Vagina (tissue), 2 donors: Measurements from ENCODE around the gene NRSN1. TPM values are rescaled to one million over a fixed set of nuclear protein-coding genes. Genes with fewer than 3 reads are reported as not detected.

Experiments
- DNase-seq, 2 donors: peaks; one replicate each; pipeline ENCODE4 v3.0.0-alpha.2; 2017; ENCODE audit errors: extremely low spot score in 2 of 2
- H3K27ac ChIP-seq: fragments of 200-600 bp; sonication (generic); one replicate; pipeline ENCODE4 v1.5.1; 2019
- H3K27me3 ChIP-seq: fragments of 200-600 bp; sonication (generic); one replicate; pipeline ENCODE4 v1.5.1; 2019
- H3K36me3 ChIP-seq, 2 donors: fragments of 200-600 bp; sonication (generic); one replicate each; pipeline ENCODE4 v1.5.1; 2017 to 2019
- H3K4me1 ChIP-seq: fragments of 200-600 bp; sonication (generic); one replicate; pipeline ENCODE4 v1.5.1; 2019
- H3K4me3 ChIP-seq, 2 donors: fragments of 200-600 bp; sonication (generic); 1 replicate in 1 of 2; 2 replicates in 1 of 2; pipeline ENCODE4 v1.5.1; 2016 to 2019
- H3K9me3 ChIP-seq: fragments of 200-600 bp; sonication (generic); one replicate; pipeline ENCODE4 v1.5.1; 2019
- POLR2A ChIP-seq, 2 donors: fragments of 450-650 bp; IDR thresholded peaks; one replicate each; pipeline ENCODE4 v1.6.1; 2017; ENCODE audit warnings: antibody characterized with exemption in 2 of 2, mild to moderate bottlenecking in 2 of 2, moderate library complexity in 2 of 2
- POLR2AphosphoS5 ChIP-seq, 2 donors: sonication (generic); formaldehyde crosslinking; IDR thresholded peaks; one replicate each; pipeline ENCODE4 v1.9.0; 2017; ENCODE audit warnings: antibody characterized with exemption in 2 of 2, mild to moderate bottlenecking in 2 of 2, low read depth in 1 of 2; ENCODE audit not compliant: insufficient read depth in 1 of 2
- intact Hi-C: fragments of 100-400 bp; cut with DNase I; formaldehyde crosslinking; loops from one replicate; pipeline ENCODE4 v1.15.1; 2023
- total RNA-seq: library from RNA; depleted of rRNA; stranded (reverse); fragments of >200 nt; gene quantifications from one replicate; pipeline ENCODE4 v1.2.3, GENCODE V29; 2016
- TF ChIP-seq, protein P1 (sequence below), 3 experiments: fragments of 450-650 bp in 2 of 3; fragments of 200-600 bp in 1 of 3; sonication (generic) in 1 of 3; IDR thresholded peaks; one replicate each; pipeline ENCODE4 v1.5.1; 2017 to 2019; ENCODE audit warnings: antibody characterized with exemption in 3 of 3, mild to moderate bottlenecking in 2 of 3, moderate library complexity in 2 of 3

Gene NRSN1
- total RNA-seq, 1 donor from 2014 or later, result 1.5 TPM

DNA sequence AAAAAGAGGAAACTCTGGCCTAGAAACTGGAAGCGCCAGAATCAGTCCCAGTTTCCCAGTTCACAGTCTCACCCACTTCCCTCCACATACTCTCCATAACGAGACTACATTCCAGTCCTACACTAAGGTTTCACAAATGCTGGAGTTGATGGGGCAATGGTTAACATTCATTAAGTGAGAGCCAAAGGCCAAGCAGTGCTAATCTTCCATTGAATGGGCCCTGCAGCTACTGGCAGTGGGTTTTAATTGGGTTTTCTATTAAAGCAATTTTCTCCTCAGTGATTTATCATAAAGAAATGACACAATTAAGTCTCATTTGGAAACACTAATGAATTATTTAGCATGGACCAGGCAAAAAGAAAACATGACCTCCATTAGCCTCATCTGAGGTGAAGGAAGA lies 20.8 kb upstream of the NRSN1 start:
- H3K4me1 ChIP-seq, result no peaks in the 10 kb centered on the region
- intact Hi-C loops, result no loop called here
- H3K9me3 ChIP-seq, result no peaks in the 10 kb centered on the region
- no peaks in the 10 kb centered on the region for H3K27me3 ChIP-seq
- DNase-seq, result no peak
- no peak overlapping the region for H3K4me3 ChIP-seq
- TF ChIP-seq POLR2AphosphoS5 (IDR thresholded peaks at IDR 0.05; ENCODE audit: insufficient read depth in 1 of 2, low read depth in 1 of 2) (no peak), POLR2A (IDR thresholded peaks at IDR 0.05) (no peak)
- TF ChIP-seq, protein P1, sequence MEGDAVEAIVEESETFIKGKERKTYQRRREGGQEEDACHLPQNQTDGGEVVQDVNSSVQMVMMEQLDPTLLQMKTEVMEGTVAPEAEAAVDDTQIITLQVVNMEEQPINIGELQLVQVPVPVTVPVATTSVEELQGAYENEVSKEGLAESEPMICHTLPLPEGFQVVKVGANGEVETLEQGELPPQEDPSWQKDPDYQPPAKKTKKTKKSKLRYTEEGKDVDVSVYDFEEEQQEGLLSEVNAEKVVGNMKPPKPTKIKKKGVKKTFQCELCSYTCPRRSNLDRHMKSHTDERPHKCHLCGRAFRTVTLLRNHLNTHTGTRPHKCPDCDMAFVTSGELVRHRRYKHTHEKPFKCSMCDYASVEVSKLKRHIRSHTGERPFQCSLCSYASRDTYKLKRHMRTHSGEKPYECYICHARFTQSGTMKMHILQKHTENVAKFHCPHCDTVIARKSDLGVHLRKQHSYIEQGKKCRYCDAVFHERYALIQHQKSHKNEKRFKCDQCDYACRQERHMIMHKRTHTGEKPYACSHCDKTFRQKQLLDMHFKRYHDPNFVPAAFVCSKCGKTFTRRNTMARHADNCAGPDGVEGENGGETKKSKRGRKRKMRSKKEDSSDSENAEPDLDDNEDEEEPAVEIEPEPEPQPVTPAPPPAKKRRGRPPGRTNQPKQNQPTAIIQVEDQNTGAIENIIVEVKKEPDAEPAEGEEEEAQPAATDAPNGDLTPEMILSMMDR (IDR thresholded peaks at IDR 0.05), result no peak
- no peak overlapping the region for H3K27ac ChIP-seq
- no peaks in the 10 kb centered on the region for H3K36me3 ChIP-seq

DNA sequence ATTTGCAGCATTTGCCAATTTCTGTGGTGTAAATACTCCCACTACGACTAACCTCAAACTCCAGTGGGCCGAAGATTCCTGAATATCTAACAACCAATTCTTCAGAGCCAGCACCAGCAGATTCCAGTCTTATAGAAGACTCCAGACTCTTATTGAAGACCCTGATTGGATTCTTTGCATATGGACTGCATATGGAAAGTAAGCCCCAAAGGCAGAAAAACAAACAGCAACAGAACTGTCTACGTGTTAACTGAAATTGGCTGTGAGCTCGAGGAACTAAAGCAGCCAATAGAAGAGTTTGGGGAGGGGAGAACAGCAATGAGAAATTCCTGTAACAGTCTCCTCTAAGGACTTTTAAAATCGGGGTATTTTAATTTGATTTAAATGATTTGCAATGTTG lies 19.7 kb upstream of the NRSN1 start:
- Histone ChIP-seq H3K27ac (no peak overlapping the region), H3K4me1 (no peaks in the 10 kb centered on the region), H3K9me3 (no peaks in the 10 kb centered on the region), H3K36me3 (no peaks in the 10 kb centered on the region), H3K4me3 (no peak overlapping the region), H3K27me3 (no peaks in the 10 kb centered on the region)
- TF ChIP-seq, protein P1 (IDR thresholded peaks at IDR 0.05), result no peak
- TF ChIP-seq POLR2A (IDR thresholded peaks at IDR 0.05) (no peak), POLR2AphosphoS5 (IDR thresholded peaks at IDR 0.05; ENCODE audit: insufficient read depth in 1 of 2, low read depth in 1 of 2) (no peak)
- no peak for DNase-seq
- intact Hi-C loops, result no loop called here

DNA sequence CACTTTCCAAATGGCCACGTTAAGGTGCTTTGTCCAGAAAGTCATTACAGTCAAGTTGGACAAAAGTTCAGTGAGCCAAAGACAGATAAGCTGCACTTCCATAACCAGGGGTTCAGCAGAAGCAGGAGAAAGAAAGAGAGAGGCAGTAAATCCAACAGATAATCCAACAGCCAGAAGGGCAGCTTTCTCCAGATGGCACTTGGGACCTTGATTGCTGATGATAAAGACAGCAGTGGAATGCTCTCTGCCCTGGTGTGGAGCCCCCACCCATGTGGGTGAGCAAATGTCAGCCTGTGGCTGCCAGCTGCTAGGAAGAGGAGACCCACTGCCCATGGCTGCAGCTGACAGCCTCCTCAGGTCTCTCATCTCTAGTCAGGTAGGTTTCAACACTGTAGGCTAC lies 18.7 kb upstream of the NRSN1 start:
- no peak for DNase-seq
- no peaks in the 10 kb centered on the region for H3K27me3 ChIP-seq
- TF ChIP-seq POLR2AphosphoS5 (IDR thresholded peaks at IDR 0.05; ENCODE audit: insufficient read depth in 1 of 2, low read depth in 1 of 2) (no peak), POLR2A (IDR thresholded peaks at IDR 0.05) (no peak)
- TF ChIP-seq, protein P1 (IDR thresholded peaks at IDR 0.05), result no peak

DNA sequence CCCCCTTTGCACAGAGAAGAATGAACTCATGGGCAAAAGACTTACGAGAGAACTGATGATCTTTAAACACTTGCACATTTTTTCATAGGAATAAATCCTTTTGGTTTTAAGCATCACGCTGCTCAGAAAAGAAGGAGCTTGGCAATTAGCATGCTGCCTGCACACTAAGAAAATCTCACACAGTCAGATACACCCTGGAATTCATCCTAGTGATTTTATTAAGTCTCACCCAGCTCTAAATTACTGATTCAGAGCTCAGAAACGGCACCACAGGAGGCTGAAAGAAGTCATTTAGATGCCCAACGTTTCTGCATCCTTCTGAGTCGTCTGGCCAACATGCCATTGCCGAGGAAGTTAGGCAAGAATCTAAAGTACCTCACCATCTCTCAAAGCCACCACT lies 18.0 kb upstream of the NRSN1 start:
- Histone ChIP-seq H3K4me3 (no peak overlapping the region), H3K27me3 (no peaks in the 10 kb centered on the region), H3K36me3 (no peaks in the 10 kb centered on the region), H3K4me1 (no peaks in the 10 kb centered on the region), H3K27ac (no peak overlapping the region), H3K9me3 (no peaks in the 10 kb centered on the region)
- no peak for TF ChIP-seq POLR2AphosphoS5 (IDR thresholded peaks at IDR 0.05; ENCODE audit: insufficient read depth in 1 of 2, low read depth in 1 of 2)
- TF ChIP-seq, protein P1 (IDR thresholded peaks at IDR 0.05), result no peak
- no peak for TF ChIP-seq POLR2A (IDR thresholded peaks at IDR 0.05)
- DNase-seq, result no peak
- intact Hi-C loops, result no loop called here

More for the DNA sequence above, 18.7 kb upstream of the NRSN1 start:
- Histone ChIP-seq H3K27ac (no peak overlapping the region), H3K4me1 (no peaks in the 10 kb centered on the region), H3K9me3 (no peaks in the 10 kb centered on the region), H3K4me3 (no peak overlapping the region), H3K36me3 (no peaks in the 10 kb centered on the region)
- intact Hi-C loops, result no loop called here

DNA sequence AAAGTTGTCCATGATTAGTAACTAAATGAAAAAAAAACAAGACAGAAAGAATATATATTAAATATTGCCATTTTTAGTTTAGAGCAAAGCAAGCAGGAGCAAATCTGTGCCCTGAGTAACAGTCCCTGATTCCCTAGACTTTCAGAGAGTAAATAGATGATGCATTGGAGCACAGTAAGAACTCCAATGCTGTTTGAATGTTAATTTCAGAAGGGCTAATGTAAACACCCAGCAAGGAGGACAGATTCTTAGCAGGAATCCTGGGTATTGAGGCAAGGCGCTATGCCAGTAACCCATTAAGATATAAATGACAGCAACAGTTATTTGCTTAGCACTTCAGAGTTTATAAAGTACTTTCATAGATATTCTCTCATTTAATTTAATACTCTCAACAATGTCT lies 15.6 kb upstream of the NRSN1 start:
- DNase-seq, result no peak
- intact Hi-C loops, result no loop called here
- Histone ChIP-seq H3K27ac (no peak overlapping the region), H3K27me3 (no peaks in the 10 kb centered on the region), H3K36me3 (no peaks in the 10 kb centered on the region), H3K4me1 (no peaks in the 10 kb centered on the region), H3K4me3 (no peak overlapping the region), H3K9me3 (no peaks in the 10 kb centered on the region)
- TF ChIP-seq POLR2AphosphoS5 (IDR thresholded peaks at IDR 0.05; ENCODE audit: insufficient read depth in 1 of 2, low read depth in 1 of 2) (no peak), POLR2A (IDR thresholded peaks at IDR 0.05) (no peak)
- TF ChIP-seq, protein P1 (IDR thresholded peaks at IDR 0.05), result no peak
